Spleen (tissue), 11 donors: ENCODE data around the gene PDE5A. TPM values are rescaled to one million over a fixed set of nuclear protein-coding genes. Genes with fewer than 3 reads are reported as not detected.

ENCODE experiments used
- DNase-seq: peaks from one replicate; pipeline ENCODE4 v3.0.0-alpha.2; 2020
- H3K27ac ChIP-seq, 8 donors: fragments of 200-600 bp; sonication (generic) in 7 of 8; 1 replicate in 4 of 8; 2 replicates in 4 of 8; pipeline versions ENCODE4 v1.5.0 to v1.8.0; 2016 to 2021; ENCODE audit warnings: inconsistent platforms in 4 of 8, mild to moderate bottlenecking in 4 of 8, moderate library complexity in 1 of 8
- H3K27me3 ChIP-seq, 7 donors: fragments of 200-600 bp; sonication (generic) in 6 of 7; replicated peaks in 1 of 7; 1 replicate in 4 of 7; 2 replicates in 3 of 7; pipeline versions ENCODE4 v1.5.0 to v1.8.0; 2016 to 2021; ENCODE audit warnings: inconsistent platforms in 3 of 7, mild to moderate bottlenecking in 1 of 7
- H3K36me3 ChIP-seq, 6 donors: fragments of 200-600 bp; sonication (generic) in 5 of 6; 1 replicate in 4 of 6; 2 replicates in 2 of 6; pipeline versions ENCODE4 v1.5.0 to v1.8.0; 2016 to 2021; ENCODE audit warnings: inconsistent platforms in 2 of 6
- H3K4me1 ChIP-seq, 6 donors: fragments of 200-600 bp; sonication (generic) in 5 of 6; 1 replicate in 3 of 6; 2 replicates in 3 of 6; pipeline versions ENCODE4 v1.5.0 to v1.8.0; 2016 to 2021; ENCODE audit warnings: inconsistent platforms in 3 of 6
- H3K4me3 ChIP-seq, 8 donors: fragments of 200-600 bp; sonication (generic) in 7 of 8; 1 replicate in 4 of 8; 2 replicates in 4 of 8; pipeline versions ENCODE4 v1.5.0 to v1.8.0; 2016 to 2021; ENCODE audit warnings: inconsistent platforms in 4 of 8, mild to moderate bottlenecking in 4 of 8, moderate library complexity in 2 of 8
- H3K9me3 ChIP-seq, 8 donors: fragments of 200-600 bp; sonication (generic) in 7 of 8; 1 replicate in 4 of 8; 2 replicates in 4 of 8; pipeline versions ENCODE4 v1.5.0 to v1.8.0; 2016 to 2021; ENCODE audit warnings: inconsistent platforms in 4 of 8
- CTCF ChIP-seq, 11 experiments: fragments of 200-600 bp in 7 of 11; fragments of 450-650 bp in 4 of 11; sonication (generic) in 4 of 11; IDR thresholded peaks in 8 of 11; conservative IDR thresholded peaks in 3 of 11; 1 replicate in 7 of 11; 2 replicates in 4 of 11; pipeline versions ENCODE4 v1.4.0 to v1.8.0; 2016 to 2021; ENCODE audit warnings: antibody characterized with exemption in 11 of 11, inconsistent platforms in 4 of 11, mild to moderate bottlenecking in 1 of 11
- POLR2A ChIP-seq, 3 donors: fragments of 450-650 bp; IDR thresholded peaks; one replicate each; pipeline ENCODE4 v1.5.1; 2017; ENCODE audit warnings: antibody characterized with exemption in 3 of 3, mild to moderate bottlenecking in 1 of 3
- POLR2AphosphoS5 ChIP-seq, 3 donors: sonication (generic); formaldehyde crosslinking; IDR thresholded peaks; one replicate each; pipeline ENCODE4 v1.5.1; 2017; ENCODE audit warnings: antibody characterized with exemption in 3 of 3
- WGBS, 5 donors: extraction: QIAGEN DNeasy Blood & Tissue Kit in 3 of 5; methylation state at CpG; one replicate each; pipeline versions ENCODE4 v1.1.5 to v1.1.7; 2013 to 2018; 5-methylcytosine and 5-hydroxymethylcytosine counted together
- intact Hi-C: fragments of 100-400 bp; cut with DNase I; formaldehyde crosslinking; loops from one replicate; pipeline ENCODE4 v1.15.0; 2023; ENCODE audit warnings: low total_unique reads
- polyA plus RNA-seq, 3 donors: library from polyadenylated mRNA; stranded (reverse); fragments of 200-250 nt; gene quantifications; one replicate each; pipeline ENCODE4 v1.2.1, GENCODE V29; 2013
- total RNA-seq, 7 donors: library from RNA; depleted of rRNA in 3 of 7; stranded (reverse); fragments of >200 nt in 3 of 7; fragmentation: NEBNext Ultra II Directional in 4 of 7; extraction: Animal tissue kit (Norgen Biotek cat#: 25700) in 4 of 7; gene quantifications; one replicate each; pipeline versions ENCODE4 v1.1.0 to v1.2.1, GENCODE V29; 2016 to 2021
- donor health status: healthy with polysubstance abuse.
- donor health status: DM: no; HTN: no; CAD: no; lungs with moderate emphysema.
- donor health status: DM: no; HTN: no; CAD: no.
- donor health status: Bipolar disorder and iron deficiency.
- donor health status: healthy.
- donor health status: DM: no; HTN: no; CAD: no.
- donor health status: DM: yes; HTN: yes; CAD: no.

PDE5A gene
- total and polyA plus RNA-seq, 10 donors: 0.91 to 15.1 (median 9.5) TPM

GRCh38 chr4:119655111-119655837, 26.7 kb upstream of the PDE5A start:
- no peaks in the 10 kb centered on the region for H3K36me3 ChIP-seq
- no peaks in the 10 kb centered on the region for H3K27me3 ChIP-seq
- WGBS, 5 donors: 64 to 75% (median 70%) methylated on average over 4 of the region's 4 CpGs
- no peaks in the 10 kb centered on the region for H3K9me3 ChIP-seq
- no peak overlapping the region for H3K4me3 ChIP-seq
- DNase-seq: no peak
- TF ChIP-seq POLR2AphosphoS5 (IDR thresholded peaks at IDR 0.05) (no peak), POLR2A (IDR thresholded peaks at IDR 0.05) (no peak), CTCF (IDR thresholded peaks at IDR 0.05 in 8 of 11, conservative IDR thresholded peaks at IDR 0.05 in 3 of 11) (no peak)
- H3K4me1 ChIP-seq: no peaks in the 10 kb centered on the region
- intact Hi-C loops: no loop called here
- no peak overlapping the region for H3K27ac ChIP-seq

- no peak for DNase-seq
- H3K4me3 ChIP-seq: no peak overlapping the region
- no peaks in the 10 kb centered on the region for H3K4me1 ChIP-seq
- no peaks in the 10 kb centered on the region for H3K36me3 ChIP-seq
- H3K9me3 ChIP-seq: no peaks in the 10 kb centered on the region
- TF ChIP-seq CTCF (IDR thresholded peaks at IDR 0.05 in 8 of 11, conservative IDR thresholded peaks at IDR 0.05 in 3 of 11): no peak
- TF ChIP-seq POLR2A (IDR thresholded peaks at IDR 0.05): no peak
- TF ChIP-seq POLR2AphosphoS5 (IDR thresholded peaks at IDR 0.05): no peak
- no peak overlapping the region for H3K27ac ChIP-seq
- H3K27me3 ChIP-seq: no peaks in the 10 kb centered on the region
- WGBS, 5 donors: 89 to 94% (median 90%) methylated on average over 4 of the region's 4 CpGs
- intact Hi-C loops: no loop called here
These were observed 25.4 kb upstream of the PDE5A start for GRCh38 chr4:119653990-119654389.

- no peak overlapping the region for H3K4me3 ChIP-seq
- intact Hi-C loops: no loop called here
- no peaks in the 10 kb centered on the region for H3K4me1 ChIP-seq
- H3K36me3 ChIP-seq: no peaks in the 10 kb centered on the region
- H3K27ac ChIP-seq: no peak overlapping the region
- no peak for DNase-seq
- TF ChIP-seq CTCF (IDR thresholded peaks at IDR 0.05 in 8 of 11, conservative IDR thresholded peaks at IDR 0.05 in 3 of 11): no peak
- TF ChIP-seq POLR2A (IDR thresholded peaks at IDR 0.05): no peak
- TF ChIP-seq POLR2AphosphoS5 (IDR thresholded peaks at IDR 0.05): no peak
- WGBS, 5 donors: 89 to 98% (median 94%) methylated on average over 1 of the region's 1 CpG
- no peaks in the 10 kb centered on the region for H3K9me3 ChIP-seq
- H3K27me3 ChIP-seq: no peaks in the 10 kb centered on the region
These were observed 24.4 kb upstream of the PDE5A start for GRCh38 chr4:119652998-119653397.

GRCh38 chr4:119648398-119648797, 19.8 kb upstream of the PDE5A start:
- Histone ChIP-seq H3K4me3 (no peak overlapping the region), H3K27ac (no peak overlapping the region), H3K4me1 (no peaks in the 10 kb centered on the region), H3K9me3 (no peaks in the 10 kb centered on the region), H3K36me3 (no peaks in the 10 kb centered on the region), H3K27me3 (peaks cover 0 to 7% (median 0%) of the 10 kb centered on the region in 7 donors)
- 66 to 81% (median 77%) methylated on average over 2 of the region's 2 CpGs for WGBS, 5 donors
- intact Hi-C loops: no loop called here
- DNase-seq: no peak
- TF ChIP-seq POLR2AphosphoS5 (IDR thresholded peaks at IDR 0.05) (no peak), CTCF (IDR thresholded peaks at IDR 0.05 in 8 of 11, conservative IDR thresholded peaks at IDR 0.05 in 3 of 11) (no peak), POLR2A (IDR thresholded peaks at IDR 0.05) (no peak)
